Bone marrow (tissue), 2 donors: ENCODE data around the gene AIF1.

Experiments used
- DNase-seq, 2 donors: peaks; one replicate each; lab custom pipeline; 2025; lab: John Stamatoyannopoulos, UW

Gene AIF1

GRCh38 chr6:31614684-31615578 is at the start of gene AIF1:
TSS of gene AIF1 (plus strand) at chr6:31615234. CDS start at chr6:31615330, 96 bp downstream.
- DNase-seq, result no peak

- DNase-seq, result no peak
Measured at GRCh38 chr6:31567531-31568370, 47.3 kb upstream of the AIF1 start.

- peak in 1 of 2 donors; percentile 68 for DNase-seq
Measured at GRCh38 chr6:31568537-31568961, 46.5 kb upstream of the AIF1 start.

GRCh38 chr6:31569861-31570536 is 45.0 kb upstream of the AIF1 start:
- DNase-seq, result no peak

GRCh38 chr6:31572041-31572911 is 42.8 kb upstream of the AIF1 start, which contains the start of gene LTA:
TSS of gene LTA (plus strand) at chr6:31572289. CDS start at chr6:31572743, 454 bp downstream.
- DNase-seq, result no peak

- no peak for DNase-seq
Measured at GRCh38 chr6:31573239-31574105, 41.6 kb upstream of the AIF1 start.

GRCh38 chr6:31574106-31575061 is 40.6 kb upstream of the AIF1 start:
- no peak for DNase-seq

GRCh38 chr6:31575335-31575901 is 39.6 kb upstream of the AIF1 start, which contains the start of gene TNF:
TSS of gene TNF (plus strand) at chr6:31575565. CDS start at chr6:31575742, 177 bp downstream.
- peak in 1 of 2 donors; percentile 41 for DNase-seq

- no peak for DNase-seq
Measured at GRCh38 chr6:31575952-31576685, 38.9 kb upstream of the AIF1 start.

GRCh38 chr6:31576897-31577578 is 38.0 kb upstream of the AIF1 start:
- no peak for DNase-seq

- no peak for DNase-seq
Measured at GRCh38 chr6:31577579-31577966, 37.5 kb upstream of the AIF1 start.

GRCh38 chr6:31578184-31579118 is 36.6 kb upstream of the AIF1 start:
- no peak for DNase-seq

- no peak for DNase-seq
Measured at GRCh38 chr6:31579119-31579505, 35.9 kb upstream of the AIF1 start.

- DNase-seq, result no peak
Measured at GRCh38 chr6:31579546-31580437, 35.2 kb upstream of the AIF1 start.

- DNase-seq, result no peak
Measured at GRCh38 chr6:31580438-31580740, 34.6 kb upstream of the AIF1 start.
